ENCODE measurements around the gene MYO10.
"Not testable (repeated sequence)": the region's sequence is repeated elsewhere in the genome, so short reads cannot be mapped to it uniquely, and the experiment has no call there.

The MYO10 gene
- 0 to 1.8 (median 0.31) reads per million in 4 experiments for total RNA-seq

DNA sequence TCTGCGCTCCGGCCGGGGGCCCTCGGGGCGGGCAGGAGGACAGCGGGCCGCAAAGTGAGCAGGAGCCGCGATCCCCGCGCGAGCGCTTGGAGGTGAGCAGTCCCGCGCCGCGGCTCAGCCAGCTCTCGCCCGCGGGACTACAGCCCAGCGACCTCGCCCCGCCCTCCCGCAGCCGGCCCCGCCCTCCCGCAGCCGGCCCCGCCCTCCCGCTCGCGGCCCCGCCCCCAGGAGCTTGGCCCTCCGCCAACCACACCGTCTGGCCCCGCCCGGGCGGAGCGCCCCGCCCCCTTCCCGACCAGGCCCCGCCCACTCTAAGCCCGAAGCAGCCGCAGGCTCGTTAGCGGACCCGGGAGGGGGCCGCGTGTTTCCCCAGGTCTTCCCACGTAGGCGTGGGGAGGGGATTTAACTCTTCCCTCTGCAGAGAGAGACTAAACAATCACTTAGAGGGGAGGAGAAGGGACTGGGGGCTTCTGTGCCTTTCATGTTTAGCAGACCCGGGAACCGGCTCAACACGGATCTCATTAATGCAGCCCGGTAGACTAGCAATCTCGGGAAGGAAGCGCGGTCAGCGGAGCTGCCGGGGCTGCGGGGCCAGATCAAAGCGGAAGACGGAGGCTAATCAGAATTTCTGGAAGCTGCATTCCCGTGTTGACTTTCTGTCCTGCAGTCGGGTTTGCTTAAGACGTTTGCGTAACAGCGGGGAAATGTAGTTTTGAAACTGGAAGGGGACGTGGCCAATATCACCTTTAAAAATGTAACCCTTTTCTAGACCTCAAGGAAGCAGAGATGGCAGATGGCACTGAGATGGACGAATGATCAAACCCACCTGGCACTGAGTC lies at the start of gene MYO10:
Gene MYO10, minus strand, starts transcription at position 139 of the 839 bp plus-strand sequence. CDS start 480 bp downstream, outside the sequence.
- DNase-seq, result no peak

- DNase-seq, result not testable (repeated sequence)
These were observed 49.2 kb upstream of the MYO10 start for GRCh38 chr5:16985304-16985703.

- no peak for DNase-seq
These were observed 47.9 kb upstream of the MYO10 start for GRCh38 chr5:16983972-16984371.

GRCh38 chr5:16983022-16983639 lies 47.0 kb upstream of the MYO10 start:
- no peak for DNase-seq

DNA sequence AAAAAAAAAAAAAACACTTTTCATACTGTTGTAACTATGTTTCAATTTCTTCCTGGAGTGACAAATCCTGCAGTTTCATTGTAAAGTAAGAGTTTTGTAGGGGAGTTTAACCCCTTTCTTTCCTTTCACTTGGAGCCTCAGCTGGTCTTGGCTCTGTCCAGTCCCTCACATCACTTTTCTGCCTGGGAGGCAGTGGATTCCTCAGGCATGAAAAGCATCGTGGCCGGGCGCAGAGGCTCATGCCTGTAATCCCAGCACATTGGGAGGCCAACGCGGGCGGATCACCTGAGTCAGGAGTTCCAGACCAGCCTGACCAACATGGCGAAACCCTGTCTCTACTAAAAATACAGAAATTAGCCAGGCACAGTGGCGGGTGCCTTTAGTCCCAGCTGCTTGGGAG lies 45.6 kb upstream of the MYO10 start:
- DNase-seq, result no peak

GRCh38 chr5:16980983-16981382 lies 44.9 kb upstream of the MYO10 start:
- no peak for DNase-seq

DNA sequence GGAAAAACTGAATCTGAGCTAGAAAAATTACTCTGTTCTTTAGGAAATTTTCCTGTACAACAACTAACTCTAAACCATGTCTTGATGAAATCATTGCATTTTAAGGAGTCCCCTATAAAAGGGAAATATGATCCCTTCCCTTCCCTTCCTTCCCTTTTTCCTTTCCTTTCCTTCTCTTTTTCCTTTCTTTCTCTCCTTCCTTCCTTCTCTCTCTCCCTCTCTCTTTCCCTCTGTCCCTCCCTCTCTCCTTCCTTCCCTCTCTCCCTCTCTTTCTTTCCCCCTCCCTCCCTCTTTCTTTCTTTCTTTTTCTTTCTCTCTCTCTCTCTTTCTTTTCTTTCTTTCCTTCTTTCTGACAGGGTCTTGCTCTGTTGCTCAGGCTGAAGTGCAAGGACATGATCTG lies 42.2 kb upstream of the MYO10 start:
- no peak for DNase-seq

- no peak for DNase-seq
These were observed 40.5 kb upstream of the MYO10 start for GRCh38 chr5:16976625-16977008.

GRCh38 chr5:16975950-16976624 lies 40.0 kb upstream of the MYO10 start:
- no peak for DNase-seq

- no peak for DNase-seq
These were observed 38.9 kb upstream of the MYO10 start for GRCh38 chr5:16974981-16975380.

GRCh38 chr5:16970826-16971225 lies 34.7 kb upstream of the MYO10 start:
- no peak for DNase-seq

DNA sequence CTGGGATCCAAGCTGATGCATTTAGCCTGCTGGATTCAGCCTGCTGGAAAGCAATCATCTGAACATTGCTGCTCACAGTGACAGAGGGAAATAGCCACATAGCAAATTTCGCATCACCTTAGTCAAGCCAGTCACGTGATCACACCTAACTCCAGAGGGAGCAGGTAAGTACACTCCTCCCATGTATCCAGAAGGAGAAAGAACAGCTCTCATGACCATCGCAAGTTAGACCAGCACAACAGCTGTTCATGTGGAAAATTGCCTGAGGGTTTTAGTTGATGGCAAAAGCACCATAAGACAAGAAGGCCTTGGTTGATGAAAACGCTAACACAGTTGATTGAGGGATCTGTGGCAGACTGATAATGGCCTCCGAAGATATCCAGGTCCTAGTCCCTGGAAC lies 34.2 kb upstream of the MYO10 start:
- DNase-seq, result no peak

DNA sequence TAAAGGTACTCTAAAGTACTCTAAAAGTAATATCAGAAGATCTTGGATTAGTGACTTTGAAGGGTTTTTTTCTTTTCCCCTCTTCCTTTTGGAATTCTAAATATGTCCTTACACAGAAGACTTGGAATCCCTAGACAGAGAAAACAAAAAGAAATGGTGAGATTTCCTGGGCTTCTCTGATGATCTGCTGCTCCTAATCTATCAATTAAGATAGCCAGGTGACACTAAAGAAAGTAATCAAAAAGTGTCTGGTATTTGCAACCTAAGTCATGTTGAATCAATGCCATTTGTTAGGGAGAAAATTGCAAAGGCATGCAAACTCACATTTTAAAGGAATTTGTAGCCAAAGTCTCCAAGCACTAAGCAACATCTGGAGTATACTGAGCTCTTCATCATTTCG lies 29.5 kb upstream of the MYO10 start:
- DNase-seq, result no peak

- no peak for DNase-seq
These were observed 27.7 kb upstream of the MYO10 start for GRCh38 chr5:16963821-16964220.

- DNase-seq, result no peak
These were observed 25.0 kb upstream of the MYO10 start for GRCh38 chr5:16961131-16961530.

- no peak for DNase-seq
These were observed 21.5 kb upstream of the MYO10 start for GRCh38 chr5:16957304-16958196.

- no peak for DNase-seq
These were observed 17.6 kb upstream of the MYO10 start for GRCh38 chr5:16953729-16954128.

DNA sequence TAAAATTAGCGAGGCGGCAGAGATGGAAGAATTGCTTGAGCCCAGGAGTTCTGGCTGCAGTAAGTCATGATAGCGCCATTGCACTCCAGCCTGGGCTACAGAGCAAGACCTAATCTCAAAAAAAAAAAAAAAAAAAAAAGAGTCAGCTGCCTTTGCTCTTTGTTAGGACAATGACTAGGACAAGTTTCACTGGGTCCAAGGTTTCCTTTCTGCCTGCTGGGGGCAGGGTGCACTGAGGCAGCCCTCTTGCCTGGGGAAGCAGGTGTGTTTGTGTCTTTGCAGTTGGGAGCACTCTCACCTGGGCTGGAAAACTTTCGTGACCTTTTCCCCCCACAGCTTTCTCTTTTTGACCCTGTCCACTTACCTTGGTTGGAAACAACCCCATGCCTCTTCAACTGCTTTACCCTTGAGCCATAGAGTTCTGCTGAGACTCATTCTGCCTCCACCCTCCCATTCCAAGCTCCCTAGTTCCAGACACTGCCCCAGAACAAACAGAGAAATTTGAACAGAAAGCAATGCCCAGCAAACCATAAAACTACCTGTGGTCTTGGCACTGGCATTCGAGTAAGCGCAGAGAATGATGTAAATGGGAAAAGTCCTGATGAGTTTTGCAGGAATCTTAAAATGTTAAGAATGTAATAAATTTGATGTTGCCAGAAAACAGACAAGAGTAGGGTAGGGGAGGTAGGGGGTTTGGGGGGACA lies 17.0 kb upstream of the MYO10 start:
- DNase-seq, result no peak

DNA sequence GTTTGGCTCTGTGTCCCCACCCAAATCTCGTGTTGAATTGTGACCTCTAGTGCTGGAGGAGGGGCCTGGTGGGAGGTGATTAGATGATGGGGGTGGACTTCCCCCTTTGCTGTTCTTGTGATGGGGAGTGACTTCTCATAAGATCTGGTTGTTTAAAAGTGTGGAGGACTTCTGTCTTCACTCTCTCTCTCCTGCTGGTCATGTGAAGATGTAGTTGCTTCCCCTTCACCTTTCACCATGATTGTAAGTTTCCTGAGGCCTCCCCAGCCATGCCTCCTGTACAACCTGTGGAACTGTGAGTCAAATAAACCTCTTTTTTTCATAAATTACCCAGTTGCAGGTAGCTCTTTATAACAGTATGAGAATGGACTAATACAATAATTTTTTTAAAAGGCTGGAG lies 10.6 kb upstream of the MYO10 start:
- DNase-seq, result no peak

DNA sequence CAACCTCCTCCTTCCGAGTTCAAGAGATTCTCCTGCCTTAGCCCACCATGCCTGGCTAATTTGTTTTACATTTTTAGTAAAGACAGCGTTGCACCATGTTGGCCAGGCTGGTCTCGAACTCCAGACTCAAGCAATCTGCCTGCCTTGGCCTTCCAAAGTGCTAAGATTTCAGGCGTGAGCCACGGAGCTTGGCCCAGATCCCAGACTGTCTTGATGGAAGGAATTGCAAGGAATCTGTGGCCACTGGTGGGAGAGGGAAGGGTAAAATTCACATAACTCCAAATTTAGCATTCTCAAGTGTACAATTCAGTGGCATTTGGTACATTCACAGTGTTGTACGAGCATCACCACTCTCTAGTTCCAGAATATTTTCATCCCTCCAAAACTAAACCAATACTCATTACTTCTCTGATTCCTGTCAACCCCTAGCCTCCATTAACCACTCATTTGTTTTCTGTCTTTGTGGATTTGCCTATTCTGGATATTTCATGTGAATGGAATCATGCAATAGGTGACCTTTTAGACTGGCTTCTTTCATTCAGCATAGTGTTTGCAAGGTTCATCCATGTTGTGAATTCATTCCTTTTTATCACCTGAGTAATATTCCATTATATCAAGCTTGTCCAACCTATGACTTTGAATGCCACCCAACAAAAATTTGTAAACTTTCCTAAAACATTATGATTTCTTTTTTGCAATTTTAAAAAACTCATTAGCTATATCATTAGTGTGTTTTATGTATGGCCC lies 8.9 kb upstream of the MYO10 start:
- DNase-seq, result no peak

Data from effector CD8-positive, alpha-beta T cell (primary cell).